Uterus (tissue), 4 donors: ENCODE data around the gene SERPIND1. TPM values are rescaled to one million over a fixed set of nuclear protein-coding genes. Genes with fewer than 3 reads are reported as not detected.

Experiments
- DNase-seq, 2 donors: peaks; one replicate each; pipeline ENCODE4 v3.0.0-alpha.2; 2019 to 2020
- H3K27ac ChIP-seq, 2 donors: fragments of 200-600 bp; sonication (generic); 1 replicate in 1 of 2; 2 replicates in 1 of 2; pipeline ENCODE4 v1.5.1; 2016 to 2018
- H3K27me3 ChIP-seq, 2 donors: fragments of 200-600 bp; sonication (generic); one replicate each; pipeline ENCODE4 v1.5.1; 2018 to 2019; ENCODE audit warnings: control low read depth in 1 of 2
- H3K36me3 ChIP-seq, 2 donors: fragments of 200-600 bp; sonication (generic); one replicate each; pipeline ENCODE4 v1.5.1; 2019; ENCODE audit warnings: control low read depth in 1 of 2
- H3K4me1 ChIP-seq, 2 donors: fragments of 200-600 bp; sonication (generic); one replicate each; pipeline ENCODE4 v1.5.1; 2018 to 2019; ENCODE audit warnings: control low read depth in 1 of 2
- H3K4me3 ChIP-seq, 2 donors: fragments of 200-600 bp; sonication (generic); 1 replicate in 1 of 2; 2 replicates in 1 of 2; pipeline ENCODE4 v1.5.1; 2018 to 2019; ENCODE audit warnings: mild to moderate bottlenecking in 1 of 2
- H3K9me3 ChIP-seq, 2 donors: fragments of 200-600 bp; sonication (generic); one replicate each; pipeline ENCODE4 v1.5.1; 2019; ENCODE audit warnings: control low read depth in 1 of 2
- POLR2A ChIP-seq, 2 donors: fragments of 450-650 bp; IDR thresholded peaks; one replicate each; pipeline ENCODE4 v1.6.1; 2016; ENCODE audit warnings: antibody characterized with exemption in 2 of 2, mild to moderate bottlenecking in 1 of 2, moderate library complexity in 1 of 2
- intact Hi-C: fragments of 100-400 bp; cut with DNase I; formaldehyde crosslinking; loops from one replicate; pipeline ENCODE4 v1.15.1; 2023; ENCODE audit warnings: low total_unique reads
- total RNA-seq, 4 donors: library from RNA; depleted of rRNA in 3 of 4; stranded (reverse); fragments of >200 nt in 3 of 4; gene quantifications; one replicate each; pipeline versions ENCODE4 v1.1.0 to v1.2.4, GENCODE V29; 2014 to 2023
- TF ChIP-seq, protein P1 (sequence below), 4 experiments: fragments of 200-600 bp in 2 of 4; fragments of 450-650 bp in 2 of 4; sonication (generic) in 2 of 4; IDR thresholded peaks; one replicate each; pipeline ENCODE4 v1.5.1; 2016 to 2019; ENCODE audit warnings: antibody characterized with exemption in 4 of 4, mild to moderate bottlenecking in 2 of 4, moderate library complexity in 1 of 4
- donor health status: DM: yes; HTN: yes; CAD: no.

SERPIND1 gene
- total RNA-seq, 4 donors from 2014 or later: 1.0 to 4.5 TPM; not detected in 2

DNA sequence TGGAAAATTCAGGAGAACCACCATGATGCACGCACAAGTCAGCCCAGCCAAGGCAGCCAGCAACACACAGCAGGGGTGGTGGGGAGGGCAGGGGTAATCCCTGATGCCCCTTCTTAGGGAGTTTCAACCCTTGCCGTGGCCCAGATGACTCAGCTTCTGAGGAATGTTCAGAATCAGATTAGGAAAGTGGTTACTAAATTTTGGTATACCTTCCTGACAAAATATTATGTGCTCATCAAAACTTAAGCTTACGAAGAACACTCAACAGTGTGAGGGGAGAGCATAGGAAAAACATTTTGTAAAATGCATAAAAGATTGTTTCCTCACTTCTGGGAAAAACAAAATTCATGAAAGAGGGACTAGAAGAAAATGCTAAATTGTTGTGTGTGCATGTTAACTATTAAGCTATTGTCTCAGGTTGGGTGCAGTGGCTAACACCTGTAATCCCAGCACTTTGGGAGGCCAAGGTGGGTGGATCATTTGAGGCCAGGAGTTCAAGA lies 32.1 kb downstream of the SERPIND1 start:
- TF ChIP-seq, protein P1, sequence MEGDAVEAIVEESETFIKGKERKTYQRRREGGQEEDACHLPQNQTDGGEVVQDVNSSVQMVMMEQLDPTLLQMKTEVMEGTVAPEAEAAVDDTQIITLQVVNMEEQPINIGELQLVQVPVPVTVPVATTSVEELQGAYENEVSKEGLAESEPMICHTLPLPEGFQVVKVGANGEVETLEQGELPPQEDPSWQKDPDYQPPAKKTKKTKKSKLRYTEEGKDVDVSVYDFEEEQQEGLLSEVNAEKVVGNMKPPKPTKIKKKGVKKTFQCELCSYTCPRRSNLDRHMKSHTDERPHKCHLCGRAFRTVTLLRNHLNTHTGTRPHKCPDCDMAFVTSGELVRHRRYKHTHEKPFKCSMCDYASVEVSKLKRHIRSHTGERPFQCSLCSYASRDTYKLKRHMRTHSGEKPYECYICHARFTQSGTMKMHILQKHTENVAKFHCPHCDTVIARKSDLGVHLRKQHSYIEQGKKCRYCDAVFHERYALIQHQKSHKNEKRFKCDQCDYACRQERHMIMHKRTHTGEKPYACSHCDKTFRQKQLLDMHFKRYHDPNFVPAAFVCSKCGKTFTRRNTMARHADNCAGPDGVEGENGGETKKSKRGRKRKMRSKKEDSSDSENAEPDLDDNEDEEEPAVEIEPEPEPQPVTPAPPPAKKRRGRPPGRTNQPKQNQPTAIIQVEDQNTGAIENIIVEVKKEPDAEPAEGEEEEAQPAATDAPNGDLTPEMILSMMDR (IDR thresholded peaks at IDR 0.05): no peak
- TF ChIP-seq POLR2A (IDR thresholded peaks at IDR 0.05): no peak
- intact Hi-C loops: no loop called here
- Histone ChIP-seq H3K36me3 (no peaks in the 10 kb centered on the region), H3K27me3 (no peaks in the 10 kb centered on the region), H3K4me3 (no peak overlapping the region), H3K4me1 (no peaks in the 10 kb centered on the region), H3K27ac (no peak overlapping the region), H3K9me3 (no peaks in the 10 kb centered on the region)
- DNase-seq: no peak

DNA sequence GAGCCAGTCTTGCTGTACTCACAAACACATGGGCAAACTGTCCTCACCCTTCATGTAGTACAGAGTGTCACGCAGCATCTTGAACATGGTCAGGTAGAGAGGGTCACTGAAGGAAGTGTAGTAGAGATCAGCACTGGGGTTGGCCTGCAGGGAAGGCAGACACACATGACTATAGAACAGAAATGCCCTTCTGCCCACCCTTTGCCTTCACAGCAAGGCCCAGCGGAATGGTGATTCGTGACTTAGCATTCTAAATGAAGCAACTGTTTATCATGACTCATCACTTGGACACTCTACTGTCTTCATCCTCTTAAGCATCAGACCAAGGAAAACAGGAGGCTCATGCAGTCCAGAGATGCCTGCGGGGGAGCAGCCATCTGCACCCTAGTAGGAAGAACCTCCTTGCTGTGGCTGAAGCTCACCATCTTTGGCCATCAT lies 33.4 kb downstream of the SERPIND1 start:
- no peaks in the 10 kb centered on the region for H3K36me3 ChIP-seq
- no peak for TF ChIP-seq POLR2A (IDR thresholded peaks at IDR 0.05)
- TF ChIP-seq, protein P1 (IDR thresholded peaks at IDR 0.05): no peak
- intact Hi-C loops: no loop called here

DNA sequence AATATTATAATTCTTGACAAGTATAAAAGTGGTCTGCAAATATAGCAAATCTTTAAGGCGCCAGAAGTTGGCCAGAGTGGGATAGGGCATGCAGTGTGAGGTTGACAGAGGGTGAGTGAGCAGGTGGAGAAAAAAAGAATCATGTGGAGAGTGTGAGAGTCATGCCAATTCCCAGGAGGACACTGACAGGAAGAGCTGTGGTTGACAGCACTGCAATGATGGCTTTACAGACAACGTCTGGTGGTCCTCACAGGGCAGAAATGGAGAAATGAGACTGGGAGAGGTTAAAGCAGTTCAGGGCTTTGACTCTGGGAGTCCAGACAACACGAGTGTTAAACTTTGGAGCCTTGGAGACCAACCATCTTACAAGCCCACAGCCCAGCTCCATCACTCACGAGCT lies 34.9 kb downstream of the SERPIND1 start:
- no peak overlapping the region for H3K4me3 ChIP-seq
- intact Hi-C loops: no loop called here
- no peak for TF ChIP-seq POLR2A (IDR thresholded peaks at IDR 0.05)
- TF ChIP-seq, protein P1 (IDR thresholded peaks at IDR 0.05): no peak

More for the DNA sequence above, 33.4 kb downstream of the SERPIND1 start:
- Histone ChIP-seq H3K4me1 (no peaks in the 10 kb centered on the region), H3K4me3 (no peak overlapping the region), H3K27ac (no peak overlapping the region), H3K9me3 (no peaks in the 10 kb centered on the region), H3K27me3 (no peaks in the 10 kb centered on the region)
- no peak for DNase-seq

DNA sequence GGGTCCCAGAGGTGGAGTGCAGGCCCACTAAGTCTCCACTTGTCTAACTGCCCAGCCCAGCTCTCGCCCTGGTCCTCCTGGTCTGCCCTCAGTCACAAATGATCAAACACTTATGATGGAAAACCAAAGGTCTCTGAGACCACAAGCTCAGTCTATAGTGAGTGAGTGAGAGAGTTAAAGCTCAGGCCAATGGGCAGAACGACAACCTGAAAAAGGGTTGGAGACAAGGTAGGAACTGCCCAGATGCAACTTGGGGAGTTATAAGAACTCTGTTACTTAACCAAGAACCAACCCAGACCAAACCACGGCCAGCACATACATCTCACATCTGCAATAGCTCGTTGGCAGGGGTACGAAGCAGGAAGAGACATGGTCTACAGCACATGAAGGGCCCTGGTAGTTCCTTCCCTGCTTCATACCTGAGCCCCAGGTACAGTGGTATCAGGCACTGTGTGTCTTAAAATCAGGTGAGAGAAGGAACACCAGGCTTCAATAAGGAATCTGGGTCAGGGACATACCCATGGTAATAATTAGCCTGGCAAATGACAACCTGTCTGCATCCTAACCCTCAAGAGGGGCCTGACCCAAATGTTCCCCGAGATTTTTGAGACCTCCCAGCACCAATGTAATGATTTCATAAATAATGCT lies 35.7 kb downstream of the SERPIND1 start:
- intact Hi-C loops: no loop called here

More for the DNA sequence above, 34.9 kb downstream of the SERPIND1 start:
- no peak for DNase-seq
- Histone ChIP-seq H3K4me1 (no peaks in the 10 kb centered on the region), H3K27ac (no peak overlapping the region), H3K27me3 (no peaks in the 10 kb centered on the region), H3K36me3 (no peaks in the 10 kb centered on the region), H3K9me3 (no peaks in the 10 kb centered on the region)

DNA sequence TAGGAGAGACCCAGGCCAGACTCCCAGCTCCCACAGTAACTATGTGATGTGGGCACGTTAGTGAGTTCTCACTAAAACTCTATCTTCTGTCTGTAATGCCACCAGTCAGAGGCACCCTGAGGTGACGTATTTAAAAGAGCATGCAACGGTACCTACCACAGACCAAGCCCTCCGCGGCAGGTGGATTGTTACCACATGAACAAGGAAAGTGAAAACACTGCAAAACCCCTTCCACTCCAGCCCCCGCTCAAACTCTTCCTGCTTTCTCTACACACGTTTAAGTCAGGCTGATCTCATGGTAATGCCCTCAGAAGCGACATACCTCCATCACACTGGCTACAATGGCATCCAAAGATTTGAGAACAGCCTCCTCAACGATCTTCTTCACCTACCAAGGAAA lies 36.7 kb downstream of the SERPIND1 start:
- Histone ChIP-seq H3K36me3 (no peaks in the 10 kb centered on the region), H3K27me3 (no peaks in the 10 kb centered on the region), H3K27ac (no peak overlapping the region), H3K4me3 (no peak overlapping the region), H3K9me3 (no peaks in the 10 kb centered on the region), H3K4me1 (no peaks in the 10 kb centered on the region)
- intact Hi-C loops: no loop called here
- no peak for DNase-seq
- TF ChIP-seq, protein P1 (IDR thresholded peaks at IDR 0.05): no peak
- no peak for TF ChIP-seq POLR2A (IDR thresholded peaks at IDR 0.05)

More for the DNA sequence above, 35.7 kb downstream of the SERPIND1 start:
- TF ChIP-seq, protein P1 (IDR thresholded peaks at IDR 0.05): no peak
- TF ChIP-seq POLR2A (IDR thresholded peaks at IDR 0.05): no peak
- Histone ChIP-seq H3K4me3 (no peak overlapping the region), H3K27ac (no peak overlapping the region), H3K36me3 (no peaks in the 10 kb centered on the region), H3K4me1 (no peaks in the 10 kb centered on the region), H3K27me3 (no peaks in the 10 kb centered on the region), H3K9me3 (no peaks in the 10 kb centered on the region)
- no peak for DNase-seq
